Activated CD8-positive, alpha-beta memory T cell treated with anti-CD3 and anti-CD28 coated beads for 48 hours (primary cell): ENCODE measurements around the gene BRD4.
"Not testable (repeated sequence)": the region's sequence is repeated elsewhere in the genome, so short reads cannot be mapped to it uniquely, and the experiment has no call there.

Experiments used
- DNase-seq, 3 experiments: peaks; one replicate each; pipeline ENCODE4 v3.0.0-alpha.2; 2020; ENCODE audit warnings: low read depth in 2 of 3, low spot score in 2 of 3

The BRD4 gene

GRCh38 chr19:15332311-15332996 lies at the start of gene BRD4:
TSS of gene BRD4 (minus strand) at chr19:15332539. CDS start at chr19:15273099, 59,440 bp downstream.
- DNase-seq, result peak; percentile 54 to 64 (median 58)

- no peak for DNase-seq
These were observed 49.5 kb upstream of the BRD4 start for GRCh38 chr19:15381864-15382263.

- no peak for DNase-seq
These were observed 49.1 kb upstream of the BRD4 start for GRCh38 chr19:15381429-15381828.

GRCh38 chr19:15379999-15380647 lies 47.8 kb upstream of the BRD4 start:
- peak in 1 of 3 experiments; percentile 11 for DNase-seq

GRCh38 chr19:15379083-15379998 lies 47.0 kb upstream of the BRD4 start, which contains the start of gene AKAP8:
TSS of gene AKAP8 (minus strand) at chr19:15379787. CDS start at chr19:15379731, 56 bp downstream.
- peak; percentile 90 to 97 (median 94) for DNase-seq

- peak; percentile 13 to 31 (median 27) for DNase-seq
These were observed 46.3 kb upstream of the BRD4 start for GRCh38 chr19:15378534-15379082.

- no peak for DNase-seq
These were observed 42.6 kb upstream of the BRD4 start for GRCh38 chr19:15374796-15375440.

GRCh38 chr19:15374105-15374651 lies 41.8 kb upstream of the BRD4 start:
- no peak for DNase-seq

- no peak for DNase-seq
These were observed 41.3 kb upstream of the BRD4 start for GRCh38 chr19:15373644-15374043.

GRCh38 chr19:15372891-15373301 lies 40.6 kb upstream of the BRD4 start:
- no peak for DNase-seq

- DNase-seq, result no peak
These were observed 40.1 kb upstream of the BRD4 start for GRCh38 chr19:15372470-15372869.

GRCh38 chr19:15371786-15372380 lies 39.5 kb upstream of the BRD4 start:
- no peak for DNase-seq

- no peak for DNase-seq
These were observed 38.8 kb upstream of the BRD4 start for GRCh38 chr19:15371119-15371518.

GRCh38 chr19:15369594-15369891 lies 37.2 kb upstream of the BRD4 start:
- DNase-seq, result no peak

- DNase-seq, result no peak
These were observed 36.7 kb upstream of the BRD4 start for GRCh38 chr19:15368798-15369593.

- DNase-seq, result no peak
These were observed 35.8 kb upstream of the BRD4 start for GRCh38 chr19:15368051-15368632.

GRCh38 chr19:15367439-15367838 lies 35.1 kb upstream of the BRD4 start:
- DNase-seq, result no peak

- DNase-seq, result no peak
These were observed 32.9 kb upstream of the BRD4 start for GRCh38 chr19:15365264-15365663.

GRCh38 chr19:15363791-15364190 lies 31.5 kb upstream of the BRD4 start:
- not testable (repeated sequence) for DNase-seq
